Activated CD4-positive, alpha-beta memory T cell treated with anti-CD3 and anti-CD28 coated beads, Interleukin-2, amount 10 ng/mL, durations not matched to agents 7 days and 5 days (primary cell): ENCODE results near the gene RAPGEF5. TPM values are rescaled to one million over a fixed set of nuclear protein-coding genes. Genes with fewer than 3 reads are reported as not detected.

Source experiments
- CTCF ChIA-PET: fragments of 350-600 bp; sonication (Branson Sonifier 250); formaldehyde crosslinking; loops from one replicate; lab custom pipeline; 2021; ENCODE audit warnings: antibody characterized with exemption, inconsistent platforms; lab: Charles Lee
- POLR2A ChIA-PET: fragments of 350-600 bp; sonication (Branson Sonifier 250); formaldehyde crosslinking; loops from one replicate; lab custom pipeline; 2021; ENCODE audit warnings: antibody characterized with exemption; lab: Charles Lee
- DNase-seq: peaks from one replicate; pipeline ENCODE4 v3.0.0-alpha.2; 2020
- H3K27ac Mint-ChIP-seq: one replicate; pipeline ENCODE4 v1.8.0; 2021; ENCODE audit warnings: mild to moderate bottlenecking, mixed read lengths
- H3K27me3 Mint-ChIP-seq: one replicate; pipeline ENCODE4 v1.8.0; 2021; ENCODE audit warnings: mixed read lengths
- H3K36me3 Mint-ChIP-seq: one replicate; pipeline ENCODE4 v1.8.0; 2021; ENCODE audit warnings: low read depth, mixed read lengths
- H3K4me1 Mint-ChIP-seq: one replicate; pipeline ENCODE4 v1.8.0; 2021; ENCODE audit warnings: mixed read lengths
- H3K4me3 Mint-ChIP-seq: one replicate; pipeline ENCODE4 v1.8.0; 2021; ENCODE audit warnings: mild to moderate bottlenecking, mixed read lengths
- H3K9me3 Mint-ChIP-seq: one replicate; pipeline ENCODE4 v1.8.0; 2021; ENCODE audit warnings: mixed read lengths
- total RNA-seq, 2 experiments: library from RNA; stranded (reverse); gene quantifications; one replicate each; pipeline ENCODE4 v1.2.3, GENCODE V29; 2021

Gene RAPGEF5
- total RNA-seq, 2 experiments from 2014 or later = 0.43 to 0.93 TPM

DNA sequence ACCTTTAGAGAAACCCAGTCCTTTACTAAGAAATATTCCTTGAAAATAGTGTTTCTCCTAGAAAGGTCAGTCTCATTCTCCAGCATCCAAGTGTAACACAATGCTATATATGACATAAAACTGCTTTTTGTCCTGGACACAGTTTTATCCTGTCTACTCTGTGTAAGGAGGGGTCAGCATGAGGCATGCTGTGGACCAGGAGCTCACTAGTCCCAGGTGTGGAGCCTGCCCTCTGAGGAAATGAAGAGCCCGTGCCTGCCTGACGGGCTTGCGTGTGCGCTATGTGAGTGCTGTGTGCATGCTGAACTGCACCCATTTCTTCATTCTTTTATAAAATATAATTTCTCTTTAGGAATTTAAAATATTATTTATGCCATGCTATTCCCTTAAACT is 228.4 kb downstream of the RAPGEF5 start:
- Mint-ChIP-seq H3K36me3 (no peaks in the 10 kb centered on the region), H3K4me1 (peaks cover 3% of the 10 kb centered on the region), H3K27me3 (peaks cover 35% of the 10 kb centered on the region), H3K9me3 (no peaks in the 10 kb centered on the region), H3K27ac (no peak overlapping the region), H3K4me3 (no peak overlapping the region)
- no peak for DNase-seq
- POLR2A ChIA-PET = no interaction called here
- CTCF ChIA-PET = interaction anchor here (1.1 kb wide), 1 partner anchor 19 kb away, joined by 3 read pairs; no protein-coding TSS in a partner anchor

DNA sequence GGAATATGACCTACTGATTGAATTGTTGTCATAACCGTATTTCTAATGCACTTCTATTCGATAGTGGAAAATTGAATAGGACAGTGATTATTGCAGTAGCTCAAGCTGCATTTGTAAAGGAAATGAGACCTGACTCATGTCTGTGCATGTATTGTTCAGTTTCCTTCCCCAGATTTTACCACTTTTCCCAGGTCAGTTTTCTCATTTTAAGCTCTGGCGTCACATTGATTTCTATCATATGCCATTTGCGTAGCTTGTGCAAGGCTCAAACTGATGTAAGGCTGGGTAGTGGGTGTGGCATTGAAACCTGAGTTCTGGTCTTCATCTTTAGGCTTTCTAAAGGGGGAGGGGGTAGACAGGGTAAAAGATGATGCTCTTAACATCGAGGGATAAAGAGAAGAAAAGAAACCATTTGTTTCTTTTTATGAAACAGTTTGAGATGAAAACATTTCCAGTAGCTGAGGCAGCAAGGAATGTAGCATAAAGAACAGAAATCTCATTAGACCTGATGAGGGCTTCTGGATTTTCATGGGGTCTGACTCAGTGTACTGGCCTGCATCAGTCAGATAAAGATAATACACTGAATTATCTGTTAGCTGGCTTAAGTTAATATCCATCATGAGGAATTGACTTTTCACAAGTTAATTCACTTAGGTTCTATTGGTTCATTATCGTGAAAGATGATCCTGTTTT is 229.0 kb downstream of the RAPGEF5 start:
- Mint-ChIP-seq H3K27ac (no peak overlapping the region), H3K27me3 (peaks cover 31% of the 10 kb centered on the region), H3K36me3 (no peaks in the 10 kb centered on the region), H3K9me3 (no peaks in the 10 kb centered on the region), H3K4me3 (no peak overlapping the region), H3K4me1 (peaks cover 7% of the 10 kb centered on the region)
- POLR2A ChIA-PET = no interaction called here
- CTCF ChIA-PET = interaction anchor here (1.1 kb wide), 1 partner anchor 18 kb away, joined by 3 read pairs; no protein-coding TSS in a partner anchor
- no peak for DNase-seq

DNA sequence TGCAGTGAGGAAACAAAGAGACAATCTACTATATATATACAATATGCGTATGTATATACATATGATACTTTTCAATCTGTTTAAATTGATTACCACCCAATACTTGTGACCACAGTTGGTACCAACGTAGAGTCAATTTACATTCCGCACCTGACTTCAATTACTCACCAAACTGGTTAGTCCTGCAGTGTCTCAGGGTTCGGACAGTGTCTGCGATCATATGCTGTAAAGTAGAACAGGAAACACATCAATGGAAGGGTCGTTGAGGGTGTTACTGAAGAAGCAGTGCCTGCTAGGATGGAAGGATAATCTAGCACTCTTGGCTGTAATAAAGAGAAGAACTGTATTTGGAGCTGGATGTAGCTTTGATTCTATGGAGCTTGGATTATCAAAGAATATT is 231.5 kb downstream of the RAPGEF5 start:
- Mint-ChIP-seq H3K4me3 (no peak overlapping the region), H3K4me1 (peaks cover 23% of the 10 kb centered on the region), H3K36me3 (no peaks in the 10 kb centered on the region), H3K27ac (no peak overlapping the region), H3K9me3 (no peaks in the 10 kb centered on the region), H3K27me3 (peaks cover 25% of the 10 kb centered on the region)
- no peak for DNase-seq
- POLR2A ChIA-PET = no interaction called here
- CTCF ChIA-PET = no interaction called here

DNA sequence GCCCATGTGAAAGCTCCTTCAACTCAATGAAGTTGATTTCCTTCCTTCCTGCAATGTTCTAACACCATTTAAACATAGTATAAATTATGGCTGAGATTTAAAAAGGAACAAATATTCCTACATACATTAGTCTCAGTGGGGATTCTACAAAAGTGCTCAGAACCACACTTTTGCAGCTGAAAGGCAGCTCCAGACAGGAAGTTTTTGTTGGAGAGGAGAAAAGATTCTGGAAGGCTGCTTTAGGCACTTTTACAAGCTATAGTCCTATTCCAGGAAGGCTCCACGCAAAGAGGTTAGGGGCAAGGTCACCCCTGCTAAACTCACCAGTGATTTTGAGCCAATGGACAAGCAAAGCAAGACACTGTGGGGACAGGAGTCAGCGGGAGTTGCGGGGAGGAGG is 232.0 kb downstream of the RAPGEF5 start:
- no peaks in the 10 kb centered on the region for H3K9me3 Mint-ChIP-seq
- peaks cover 23% of the 10 kb centered on the region for H3K4me1 Mint-ChIP-seq
- ChIA-PET CTCF (no interaction called here), POLR2A (no interaction called here)
- H3K4me3 Mint-ChIP-seq = no peak overlapping the region
- peaks cover 23% of the 10 kb centered on the region for H3K27me3 Mint-ChIP-seq
- no peaks in the 10 kb centered on the region for H3K36me3 Mint-ChIP-seq
- DNase-seq = no peak
- no peak overlapping the region for H3K27ac Mint-ChIP-seq

DNA sequence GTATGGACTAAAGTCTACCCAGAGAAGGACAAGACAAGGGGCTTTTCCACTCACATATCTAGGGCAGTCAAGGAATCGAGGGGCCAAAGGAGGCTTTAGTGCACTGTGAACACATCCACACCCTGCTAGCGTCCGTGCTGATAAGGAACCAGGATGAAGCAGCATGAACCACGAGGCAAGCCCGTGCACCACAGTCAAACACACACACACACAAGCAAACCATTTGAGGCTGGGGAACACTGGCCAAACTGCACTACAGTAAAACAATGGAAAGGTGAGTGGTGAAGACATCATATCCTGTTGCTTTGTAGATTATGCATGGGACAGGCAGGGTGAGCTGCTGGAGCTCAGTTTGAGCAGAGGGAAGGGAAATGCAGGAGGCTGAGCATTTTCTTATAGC is 233.8 kb downstream of the RAPGEF5 start:
- no peak for DNase-seq
- no peak overlapping the region for H3K4me3 Mint-ChIP-seq
- CTCF ChIA-PET = no interaction called here
- POLR2A ChIA-PET = no interaction called here
- H3K9me3 Mint-ChIP-seq = no peaks in the 10 kb centered on the region
- peaks cover 23% of the 10 kb centered on the region for H3K4me1 Mint-ChIP-seq
- no peak overlapping the region for H3K27ac Mint-ChIP-seq
- H3K27me3 Mint-ChIP-seq = peaks cover 19% of the 10 kb centered on the region
- no peaks in the 10 kb centered on the region for H3K36me3 Mint-ChIP-seq

DNA sequence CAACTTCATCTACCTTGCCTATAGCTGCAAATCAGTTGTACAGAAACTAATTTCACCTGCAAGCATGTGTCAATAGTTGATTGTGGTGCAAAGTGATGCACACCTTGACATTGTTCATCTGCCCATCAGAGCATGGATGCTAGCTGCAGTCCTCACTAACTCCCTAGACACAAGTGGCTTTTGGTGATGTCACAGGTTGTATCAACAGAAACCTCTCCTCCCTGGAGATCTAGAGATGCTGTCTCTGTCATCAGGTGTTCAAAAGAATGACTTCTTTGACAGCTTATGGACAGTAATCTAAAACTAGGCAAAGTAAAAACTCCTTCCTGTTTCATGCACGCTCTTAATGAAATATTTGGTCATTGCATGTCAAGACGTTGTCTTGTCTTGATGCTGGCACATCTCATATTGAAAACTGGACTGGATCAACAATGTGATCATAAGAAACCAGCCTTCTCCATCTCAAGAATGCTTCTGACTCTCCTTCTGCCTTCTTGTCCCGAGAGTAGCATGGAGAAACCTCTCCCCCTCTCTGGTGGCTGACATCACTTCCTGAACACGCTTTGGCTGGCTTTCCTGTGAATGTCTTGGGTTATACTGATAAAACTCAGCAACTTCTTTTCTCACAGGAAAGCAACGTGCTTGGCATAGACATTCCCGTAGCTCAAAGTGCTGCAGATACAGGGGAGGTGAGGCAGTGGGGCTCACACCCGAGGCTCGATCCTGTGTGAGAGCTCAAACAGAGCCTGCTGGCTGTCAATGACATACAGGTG is 235.1 kb downstream of the RAPGEF5 start:
- Mint-ChIP-seq H3K27me3 (peaks cover 17% of the 10 kb centered on the region), H3K27ac (no peak overlapping the region), H3K36me3 (no peaks in the 10 kb centered on the region), H3K9me3 (no peaks in the 10 kb centered on the region), H3K4me1 (peaks cover 27% of the 10 kb centered on the region), H3K4me3 (no peak overlapping the region)
- no peak for DNase-seq
- CTCF ChIA-PET = interaction anchor here (0.9 to 1.4 kb wide), 2 partner anchors 12 to 20 kb away, joined by 3 to 4 read pairs; no protein-coding TSS in a partner anchor
- POLR2A ChIA-PET = no interaction called here

DNA sequence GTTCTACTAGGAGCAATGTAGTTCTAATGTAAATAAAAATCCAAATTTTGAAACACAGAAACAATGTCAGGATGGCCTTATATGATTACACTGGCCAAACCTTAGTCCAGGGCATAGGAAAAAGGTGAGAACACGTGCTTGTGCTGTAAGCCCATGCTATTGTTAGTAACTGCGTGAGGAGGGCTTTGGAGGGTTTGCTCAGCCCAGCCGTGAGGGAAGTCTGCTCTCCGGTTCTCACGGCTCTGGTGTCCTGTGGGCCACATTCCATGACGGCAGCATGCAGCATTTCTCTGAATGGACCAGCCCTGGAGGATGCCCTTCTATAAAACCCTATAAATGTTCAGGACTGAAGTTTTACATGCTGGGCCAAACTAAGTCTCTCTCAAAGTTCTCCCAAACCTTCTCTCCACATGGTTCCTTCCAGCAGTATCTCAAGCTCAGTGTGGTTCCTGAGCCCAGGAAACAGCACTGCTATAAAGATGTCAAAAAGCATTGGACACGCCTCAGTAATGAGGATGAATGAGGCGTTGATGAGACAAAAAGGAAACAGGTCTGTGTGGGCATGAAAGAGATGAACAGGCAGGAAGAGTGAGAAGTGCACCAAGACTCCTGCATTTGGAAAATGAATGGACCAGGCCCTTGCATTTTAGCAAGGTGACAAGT is 236.4 kb downstream of the RAPGEF5 start:
- H3K4me3 Mint-ChIP-seq = no peak overlapping the region
- no peak for DNase-seq
- peaks cover 35% of the 10 kb centered on the region for H3K4me1 Mint-ChIP-seq
- H3K36me3 Mint-ChIP-seq = no peaks in the 10 kb centered on the region
- H3K9me3 Mint-ChIP-seq = no peaks in the 10 kb centered on the region
- H3K27me3 Mint-ChIP-seq = peaks cover 17% of the 10 kb centered on the region
- ChIA-PET CTCF (interaction anchor here (3.0 kb wide), 1 partner anchor 10 kb away, joined by 16 read pairs; no protein-coding TSS in a partner anchor), POLR2A (no interaction called here)
- H3K27ac Mint-ChIP-seq = no peak overlapping the region

DNA sequence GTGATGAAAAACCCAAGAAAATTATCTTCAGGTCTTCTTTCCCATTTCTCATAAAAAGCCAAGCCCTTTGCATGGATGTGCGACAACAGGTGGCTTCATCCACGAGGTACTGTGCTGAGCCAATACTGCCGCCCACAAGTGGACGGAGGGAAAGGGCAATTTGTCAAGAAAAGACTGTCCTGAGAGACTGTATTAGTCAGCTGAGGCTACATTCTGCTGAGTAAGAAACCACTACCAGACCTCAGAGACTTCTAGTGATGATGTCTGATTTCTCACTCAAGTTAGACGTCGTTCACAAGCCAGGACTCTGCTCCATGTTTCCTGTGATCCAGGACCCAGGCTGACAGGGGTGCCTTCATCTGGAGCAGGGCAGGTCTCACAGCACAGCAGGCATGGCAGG is 239.7 kb downstream of the RAPGEF5 start:
- no peaks in the 10 kb centered on the region for H3K36me3 Mint-ChIP-seq
- ChIA-PET POLR2A (no interaction called here), CTCF (no interaction called here)
- no peak for DNase-seq
- peaks cover 25% of the 10 kb centered on the region for H3K4me1 Mint-ChIP-seq
- no peaks in the 10 kb centered on the region for H3K9me3 Mint-ChIP-seq
- no peak overlapping the region for H3K27ac Mint-ChIP-seq
- no peak overlapping the region for H3K4me3 Mint-ChIP-seq
- H3K27me3 Mint-ChIP-seq = peaks cover 8% of the 10 kb centered on the region

DNA sequence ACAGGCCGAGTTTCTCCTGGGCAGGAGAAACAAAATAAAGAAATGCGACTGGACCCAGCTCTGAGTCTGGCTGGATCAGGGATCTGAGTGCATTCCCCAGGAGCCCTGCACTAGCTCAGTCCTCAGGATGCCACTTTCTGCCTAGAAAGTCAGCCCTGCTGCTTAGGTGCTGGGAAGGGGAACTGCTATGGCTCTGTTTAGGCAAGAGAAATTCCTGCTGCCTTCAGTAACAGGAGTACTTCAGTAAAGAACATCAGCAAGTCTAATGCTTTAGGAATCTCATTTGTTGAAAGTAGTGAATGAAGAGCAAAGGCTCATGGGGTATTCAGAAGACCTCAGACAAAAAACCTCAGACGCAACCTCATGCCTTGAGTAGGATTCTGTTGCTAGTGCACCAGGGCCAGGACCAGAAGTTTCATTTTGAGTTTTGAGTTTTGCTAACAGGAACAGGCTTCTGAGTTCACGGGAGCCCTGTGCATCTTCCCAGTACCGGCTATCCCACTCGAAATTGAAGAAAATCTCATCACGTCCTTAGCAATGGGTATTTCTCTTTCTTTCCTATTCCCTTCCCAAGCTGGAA is 240.4 kb downstream of the RAPGEF5 start:
- Mint-ChIP-seq H3K27ac (no peak overlapping the region), H3K4me1 (peaks cover 18% of the 10 kb centered on the region), H3K36me3 (no peaks in the 10 kb centered on the region), H3K9me3 (no peaks in the 10 kb centered on the region), H3K27me3 (peaks cover 8% of the 10 kb centered on the region), H3K4me3 (no peak overlapping the region)
- no peak for DNase-seq
- ChIA-PET CTCF (no interaction called here), POLR2A (no interaction called here)

DNA sequence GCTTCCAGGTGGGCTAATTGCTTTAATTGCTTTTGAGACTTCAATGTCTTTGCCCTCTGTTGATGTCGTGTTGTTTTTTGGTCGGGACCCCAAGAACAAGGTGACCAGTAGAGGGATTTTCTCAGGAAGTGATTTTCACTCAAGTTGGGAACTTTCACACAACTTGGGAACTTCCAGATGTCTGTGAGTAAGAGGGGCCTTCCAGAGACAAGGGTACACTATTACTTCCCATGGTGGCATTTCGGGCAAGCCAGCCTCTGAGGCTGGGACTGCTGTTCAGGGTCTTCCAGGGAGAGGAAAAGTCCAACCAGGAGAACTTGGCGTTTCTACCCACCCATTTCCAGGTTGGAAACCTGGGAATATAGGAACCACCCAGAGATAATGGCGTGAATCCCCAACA is 241.3 kb downstream of the RAPGEF5 start:
- H3K9me3 Mint-ChIP-seq = no peaks in the 10 kb centered on the region
- ChIA-PET CTCF (interaction anchor here (1.0 kb wide), 1 partner anchor 10 kb away, joined by 3 read pairs; no protein-coding TSS in a partner anchor), POLR2A (no interaction called here)
- no peak overlapping the region for H3K4me3 Mint-ChIP-seq
- peaks cover 16% of the 10 kb centered on the region for H3K4me1 Mint-ChIP-seq
- peaks cover 5% of the 10 kb centered on the region for H3K27me3 Mint-ChIP-seq
- H3K27ac Mint-ChIP-seq = no peak overlapping the region
- H3K36me3 Mint-ChIP-seq = no peaks in the 10 kb centered on the region
- DNase-seq = no peak

DNA sequence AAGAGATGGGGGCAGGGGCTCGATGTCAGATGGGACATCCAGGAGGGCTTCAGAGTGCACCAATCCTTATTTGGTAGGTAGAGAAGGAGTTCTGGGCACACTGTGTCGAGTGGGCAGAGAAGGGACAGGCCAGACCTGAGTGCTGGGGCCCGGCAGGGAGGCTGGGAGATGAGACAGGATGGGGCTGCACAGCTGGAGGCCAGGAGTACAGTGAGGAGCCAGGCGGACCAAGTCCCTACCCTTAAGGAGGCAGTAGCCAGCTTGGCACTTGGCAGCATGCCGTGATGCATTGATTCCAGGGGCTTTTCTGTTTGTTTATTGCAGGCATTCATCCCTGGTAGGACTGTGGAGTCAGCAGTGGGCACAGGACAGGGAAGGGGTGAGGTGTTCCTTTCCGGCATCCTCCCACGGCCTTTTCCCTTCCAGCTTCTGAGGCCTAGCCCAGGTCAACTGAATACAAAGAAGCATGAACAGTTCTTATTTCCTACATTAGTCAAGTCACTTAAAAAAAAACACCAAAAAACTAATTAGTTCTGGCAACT is 242.4 kb downstream of the RAPGEF5 start:
- Mint-ChIP-seq H3K27me3 (peaks cover 4% of the 10 kb centered on the region), H3K9me3 (no peaks in the 10 kb centered on the region), H3K36me3 (no peaks in the 10 kb centered on the region), H3K4me1 (peaks cover 18% of the 10 kb centered on the region), H3K4me3 (no peak overlapping the region), H3K27ac (no peak overlapping the region)
- POLR2A ChIA-PET = no interaction called here
- DNase-seq = no peak
- CTCF ChIA-PET = interaction anchor here (0.5 to 1.0 kb wide), 2 partner anchors 9 to 36 kb away, joined by 3 read pairs; no protein-coding TSS in a partner anchor

DNA sequence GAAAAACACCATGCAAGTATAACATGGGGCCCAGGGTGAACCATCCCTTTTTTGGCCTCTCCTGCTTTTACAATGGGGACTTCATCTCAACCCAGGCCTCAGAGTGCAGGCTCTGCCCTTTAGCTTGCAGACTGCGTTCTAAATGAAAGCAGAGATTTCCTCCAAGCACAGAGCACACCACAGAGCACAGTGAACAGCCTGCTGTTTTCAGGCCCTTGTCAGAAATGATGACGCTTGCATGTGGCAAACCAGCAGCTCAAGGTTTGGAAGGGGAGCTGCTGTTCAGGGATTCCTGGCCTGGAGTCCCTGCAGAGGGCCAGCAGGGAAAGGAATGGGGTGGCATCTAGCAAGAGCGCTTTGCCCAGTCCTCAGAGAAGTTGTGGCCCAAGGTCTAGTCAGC is 243.9 kb downstream of the RAPGEF5 start:
- H3K27me3 Mint-ChIP-seq = no peaks in the 10 kb centered on the region
- ChIA-PET CTCF (interaction anchor here (1.1 kb wide), 1 partner anchor 10 kb away, joined by 6 read pairs; no protein-coding TSS in a partner anchor), POLR2A (no interaction called here)
- peaks cover 19% of the 10 kb centered on the region for H3K4me1 Mint-ChIP-seq
- no peak for DNase-seq
- no peaks in the 10 kb centered on the region for H3K36me3 Mint-ChIP-seq
- no peak overlapping the region for H3K4me3 Mint-ChIP-seq
- H3K27ac Mint-ChIP-seq = no peak overlapping the region
- no peaks in the 10 kb centered on the region for H3K9me3 Mint-ChIP-seq
